Measurements from ENCODE around the gene ACOX2. TPM values are rescaled to one million over a fixed set of nuclear protein-coding genes. Genes with fewer than 3 reads are reported as not detected.

The ACOX2 gene
- total RNA-seq, 1 experiment from 2014 or later: 10.8 TPM

DNA sequence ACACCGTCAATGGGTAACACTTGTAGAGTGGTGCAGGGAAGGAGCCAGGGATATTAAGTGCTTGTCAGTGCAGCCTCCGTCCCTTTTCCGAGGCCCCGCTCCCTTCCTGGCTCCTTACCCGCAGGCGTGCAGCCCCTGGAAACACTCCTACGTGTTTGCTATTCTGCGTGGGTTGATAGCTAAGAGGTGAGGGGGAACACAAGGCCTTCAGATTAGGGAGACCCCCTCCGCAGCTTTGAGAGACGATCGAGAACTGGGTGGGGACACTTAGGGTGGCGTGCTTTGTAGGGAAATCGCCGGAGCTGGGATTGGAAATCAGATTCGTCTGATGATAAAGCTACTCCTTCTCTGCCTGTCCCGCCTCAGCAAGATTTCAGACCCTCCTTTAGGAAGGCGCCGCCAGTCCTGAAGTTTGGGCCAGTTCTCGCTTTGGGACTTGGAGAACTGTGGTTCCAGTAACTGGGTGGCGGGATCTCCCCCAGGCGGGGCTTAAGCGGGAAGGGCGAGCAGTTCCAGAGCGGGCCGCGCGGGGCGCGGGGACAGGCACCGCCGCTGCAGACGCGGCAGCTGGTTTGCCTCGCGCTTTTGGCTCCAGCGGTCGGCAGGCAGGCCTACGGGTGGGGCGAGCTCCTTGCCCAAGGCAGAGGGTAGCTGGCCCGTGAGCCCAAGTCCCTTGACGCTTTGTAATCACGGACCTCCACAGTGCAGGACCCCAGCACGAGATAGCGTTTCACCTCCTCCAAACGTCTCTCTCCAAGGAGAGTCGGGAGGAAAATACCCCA, 48.2 kb upstream of the ACOX2 start:
- peaks cover 13% of the 10 kb centered on the region; the same call in 1 of the 2 replicates for H3K4me1 ChIP-seq (ENCODE audit: insufficient read depth, low read length)
- H3K27ac ChIP-seq (ENCODE audit: low read length): no peak overlapping the region
- peak; percentile 85 for DNase-seq
- H3K4me3 ChIP-seq (ENCODE audit: low read length): peak overlapping the region; percentile 87
- H4K20me1 ChIP-seq (ENCODE audit: low read length): no peaks in the 10 kb centered on the region
- no peaks in the 10 kb centered on the region for H3K36me3 ChIP-seq (ENCODE audit: low read depth, low read length)
- no peaks in the 10 kb centered on the region for H3F3A ChIP-seq (ENCODE audit: low read length, unreplicated experiment)
- peak overlapping the region; percentile 92 for H3K4me2 ChIP-seq (ENCODE audit: low read length)
- H3K79me2 ChIP-seq (ENCODE audit: low read length): no peaks in the 10 kb centered on the region
- ChIA-PET POLR2A (ENCODE audit: unreplicated experiment) (no interaction called here), CTCF (interaction anchor here (0.6 to 1.2 kb wide), 5 partner anchors 12 to 45 kb away, joined by 5 to 10 read pairs (median 8); no protein-coding TSS in a partner anchor)
- no peaks in the 10 kb centered on the region for H3K9me2 ChIP-seq (replicated peaks; ENCODE audit: low read length)
- no peaks in the 10 kb centered on the region for H3K9me3 ChIP-seq (ENCODE audit: low read length)
- H2AFZ ChIP-seq (ENCODE audit: low read length): peak overlapping the region; percentile 97
- no TSS peak for BruUV-seq (replicated peaks)
- TF ChIP-seq, protein P1, sequence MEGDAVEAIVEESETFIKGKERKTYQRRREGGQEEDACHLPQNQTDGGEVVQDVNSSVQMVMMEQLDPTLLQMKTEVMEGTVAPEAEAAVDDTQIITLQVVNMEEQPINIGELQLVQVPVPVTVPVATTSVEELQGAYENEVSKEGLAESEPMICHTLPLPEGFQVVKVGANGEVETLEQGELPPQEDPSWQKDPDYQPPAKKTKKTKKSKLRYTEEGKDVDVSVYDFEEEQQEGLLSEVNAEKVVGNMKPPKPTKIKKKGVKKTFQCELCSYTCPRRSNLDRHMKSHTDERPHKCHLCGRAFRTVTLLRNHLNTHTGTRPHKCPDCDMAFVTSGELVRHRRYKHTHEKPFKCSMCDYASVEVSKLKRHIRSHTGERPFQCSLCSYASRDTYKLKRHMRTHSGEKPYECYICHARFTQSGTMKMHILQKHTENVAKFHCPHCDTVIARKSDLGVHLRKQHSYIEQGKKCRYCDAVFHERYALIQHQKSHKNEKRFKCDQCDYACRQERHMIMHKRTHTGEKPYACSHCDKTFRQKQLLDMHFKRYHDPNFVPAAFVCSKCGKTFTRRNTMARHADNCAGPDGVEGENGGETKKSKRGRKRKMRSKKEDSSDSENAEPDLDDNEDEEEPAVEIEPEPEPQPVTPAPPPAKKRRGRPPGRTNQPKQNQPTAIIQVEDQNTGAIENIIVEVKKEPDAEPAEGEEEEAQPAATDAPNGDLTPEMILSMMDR (conservative IDR thresholded peaks at IDR 0.05; ENCODE audit: low read depth, low read length): peak; percentile 71
- TF ChIP-seq EZH2phosphoT487 (IDR thresholded peaks at IDR 0.05; ENCODE audit: borderline replicate concordance, low read length) (no peak), EZH2 (IDR thresholded peaks at IDR 0.05; ENCODE audit: low read length, unreplicated experiment) (no peak)
- ATAC-seq: peak; percentile 96
- no peaks in the 10 kb centered on the region for H3K27me3 ChIP-seq (ENCODE audit: low read length)
- H3K9ac ChIP-seq (ENCODE audit: low read length): peak overlapping the region; percentile 69
- intact Hi-C loops (cut with micrococcal nuclease): loop anchor here (1.0 to 2.0 kb wide), 2 partner anchors 16 to 44 kb away; no protein-coding TSS in a partner anchor

- ChIA-PET CTCF (interaction anchor here (1.2 kb wide), 1 partner anchor 46 kb away, joined by 7 read pairs; no protein-coding TSS in a partner anchor), POLR2A (ENCODE audit: unreplicated experiment) (no interaction called here)
- ATAC-seq (peak; percentile 16), DNase-seq (no peak)
- no peaks in the 10 kb centered on the region for H3K9me2 ChIP-seq (replicated peaks; ENCODE audit: low read length)
- H3K4me2 ChIP-seq (ENCODE audit: low read length): peak overlapping the region; percentile 92
- BruUV-seq (replicated peaks): no TSS peak
- H3K27ac ChIP-seq (ENCODE audit: low read length): no peak overlapping the region
- no peaks in the 10 kb centered on the region for H4K20me1 ChIP-seq (ENCODE audit: low read length)
- peak overlapping the region; percentile 87 for H3K4me3 ChIP-seq (ENCODE audit: low read length)
- no peaks in the 10 kb centered on the region for H3F3A ChIP-seq (ENCODE audit: low read length, unreplicated experiment)
- no peaks in the 10 kb centered on the region for H3K36me3 ChIP-seq (ENCODE audit: low read depth, low read length)
- no peaks in the 10 kb centered on the region for H3K79me2 ChIP-seq (ENCODE audit: low read length)
- peaks cover 13% of the 10 kb centered on the region; the same call in 1 of the 2 replicates for H3K4me1 ChIP-seq (ENCODE audit: insufficient read depth, low read length)
- H3K9ac ChIP-seq (ENCODE audit: low read length): peak overlapping the region; percentile 69
- TF ChIP-seq, protein P1 (conservative IDR thresholded peaks at IDR 0.05; ENCODE audit: low read depth, low read length): no peak
- TF ChIP-seq EZH2 (IDR thresholded peaks at IDR 0.05; ENCODE audit: low read length, unreplicated experiment) (no peak), EZH2phosphoT487 (IDR thresholded peaks at IDR 0.05; ENCODE audit: borderline replicate concordance, low read length) (no peak)
- no peaks in the 10 kb centered on the region for H3K27me3 ChIP-seq (ENCODE audit: low read length)
- intact Hi-C loops (cut with micrococcal nuclease): loop anchor here (1.0 to 2.0 kb wide), 2 partner anchors 16 to 45 kb away; no protein-coding TSS in a partner anchor
- peak overlapping the region; percentile 97 for H2AFZ ChIP-seq (ENCODE audit: low read length)
- no peaks in the 10 kb centered on the region for H3K9me3 ChIP-seq (ENCODE audit: low read length)
Observed at GRCh38 chr3:58584690-58585004, 47.7 kb upstream of the ACOX2 start.
